Esophagus squamous epithelium (tissue), 4 donors: ENCODE data around the gene DPYSL5.

Experiments used
- CTCF ChIP-seq, 6 experiments: fragments of 450-650 bp in 4 of 6; fragments of 200-600 bp in 2 of 6; sonication (generic) in 2 of 6; IDR thresholded peaks; one replicate each; pipeline ENCODE4 v1.5.1; 2016 to 2019; ENCODE audit warnings: antibody characterized with exemption in 6 of 6, mild to moderate bottlenecking in 4 of 6, moderate library complexity in 4 of 6
- POLR2A ChIP-seq, 4 donors: fragments of 450-650 bp; IDR thresholded peaks; one replicate each; pipeline ENCODE4 v1.6.1; 2017; ENCODE audit warnings: antibody characterized with exemption in 4 of 4, mild to moderate bottlenecking in 4 of 4, moderate library complexity in 3 of 4

DNA sequence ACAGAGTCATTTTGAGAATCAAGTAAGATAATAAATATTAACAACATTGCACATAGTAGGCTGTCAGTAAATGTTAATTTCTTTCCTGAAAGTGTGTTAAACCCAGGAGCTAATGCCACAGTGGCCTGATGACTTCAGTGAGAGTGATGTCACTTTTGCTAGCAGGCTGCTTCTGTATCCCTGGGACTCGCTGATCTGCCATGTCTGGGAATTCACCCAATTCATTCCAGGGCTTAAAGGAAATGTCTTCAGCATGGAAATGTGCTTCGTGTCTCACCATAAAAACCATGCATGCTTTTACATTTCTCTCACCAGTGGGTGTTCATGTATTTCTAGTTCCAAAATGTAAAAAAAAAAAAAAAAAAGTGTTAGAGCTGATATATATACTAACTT lies 65.7 kb downstream of the DPYSL5 start:
- TF ChIP-seq CTCF (IDR thresholded peaks at IDR 0.05), result no peak
- no peak for TF ChIP-seq POLR2A (IDR thresholded peaks at IDR 0.05)
